ENCODE measurements around the gene SINHCAF. TPM values are rescaled to one million over a fixed set of nuclear protein-coding genes. Genes with fewer than 3 reads are reported as not detected.

Gene SINHCAF
- polyA plus RNA-seq, 6 donors from 2014 or later, result 65.6 to 89.8 (median 83.6) TPM

DNA sequence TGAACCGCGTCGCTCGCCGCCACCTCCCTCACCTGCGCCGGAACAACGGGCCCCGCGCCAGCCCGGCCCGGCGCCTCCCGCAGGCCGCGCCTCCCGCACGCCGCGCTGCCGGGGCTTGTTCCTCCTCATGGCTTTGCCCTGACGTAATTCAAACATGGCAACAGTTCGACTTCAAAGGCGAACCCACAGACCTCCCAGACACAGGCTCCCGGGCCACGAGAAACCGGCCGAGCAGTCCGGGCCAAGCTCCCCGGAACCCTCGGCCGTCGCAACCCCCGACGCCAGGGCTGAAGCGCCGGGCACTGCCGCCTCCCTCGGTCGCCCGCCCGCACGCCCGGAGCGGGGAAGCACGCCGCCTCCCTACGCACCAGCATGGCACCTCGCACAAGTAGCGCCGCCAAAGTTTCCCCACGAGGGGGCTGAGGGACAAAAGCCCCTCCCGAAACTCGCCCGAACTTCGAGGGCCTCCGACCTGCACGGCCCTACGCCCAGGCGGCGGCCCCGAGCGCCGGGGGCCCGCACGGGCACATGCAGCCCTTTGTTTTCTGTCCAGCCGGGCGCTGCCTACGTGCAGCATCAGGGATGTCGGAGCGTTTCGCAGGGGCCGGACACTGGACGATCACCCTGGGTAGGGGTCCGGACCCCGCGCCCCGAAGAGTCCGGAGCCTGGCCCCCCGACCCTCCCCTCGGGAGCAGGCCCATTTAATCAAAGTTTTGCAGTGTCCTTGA is 1.7 kb downstream of the SINHCAF start:
- H3K27ac Mint-ChIP-seq, result peak overlapping the region; percentile 93 to 98 (median 98)
- H3K4me1 Mint-ChIP-seq, result peaks cover 27 to 56% (median 47%) of the 10 kb centered on the region in 3 donors
- H3K9me3 Mint-ChIP-seq, result no peaks in the 10 kb centered on the region
- peak overlapping the region; percentile 85 to 99 (median 96) for H3K4me3 Mint-ChIP-seq
- no peaks in the 10 kb centered on the region for H3K27me3 Mint-ChIP-seq
- ATAC-seq (ENCODE audit: low read depth in 2 of 2), result peak; percentile 66 to 67
- H3K36me3 Mint-ChIP-seq, result peaks cover 0 to 6% of the 10 kb centered on the region in 2 donors
- DNase-seq, result peak; percentile 86

DNA sequence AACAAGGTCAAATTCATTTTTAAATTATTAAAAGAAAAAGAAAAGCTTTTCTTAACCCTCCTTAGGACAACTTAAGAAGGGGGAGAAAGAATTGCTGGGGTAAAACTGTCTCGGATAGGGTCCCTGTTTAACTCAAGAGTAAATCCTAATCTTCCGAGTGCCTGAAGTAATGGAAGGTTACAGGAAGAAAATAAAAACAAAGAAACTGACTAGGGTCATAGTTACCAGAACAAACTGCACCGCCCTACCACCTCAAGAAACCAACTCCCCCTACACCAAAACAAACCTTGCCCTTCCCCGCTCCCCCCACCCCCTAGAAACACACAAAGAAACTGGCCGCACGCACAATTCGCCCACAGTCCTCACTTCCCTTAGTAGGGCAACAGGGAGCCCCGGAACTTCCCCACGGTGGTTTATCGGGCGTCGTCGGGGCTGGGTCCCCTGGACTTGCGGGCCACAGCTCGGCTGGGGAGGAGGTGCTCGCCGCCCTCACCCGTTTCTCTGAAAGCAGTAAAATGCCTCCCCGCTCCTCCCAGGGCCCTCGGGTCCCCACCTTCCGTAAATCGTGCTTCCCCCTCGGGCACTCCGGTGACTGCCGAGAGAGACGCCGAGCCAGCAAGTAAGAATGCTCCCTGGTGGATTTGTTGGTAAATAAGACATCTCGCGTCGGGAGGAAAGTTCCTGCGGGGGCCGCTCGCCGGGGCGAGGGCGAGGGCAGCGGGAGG is 2.4 kb downstream of the SINHCAF start:
- H3K9me3 Mint-ChIP-seq, result no peaks in the 10 kb centered on the region
- H3K27me3 Mint-ChIP-seq, result no peaks in the 10 kb centered on the region
- H3K27ac Mint-ChIP-seq, result peak overlapping the region; percentile 93 to 98 (median 98)
- peaks cover 28 to 62% (median 55%) of the 10 kb centered on the region in 3 donors for H3K4me1 Mint-ChIP-seq
- H3K36me3 Mint-ChIP-seq, result peaks cover 0 to 6% of the 10 kb centered on the region in 2 donors
- DNase-seq (no peak), ATAC-seq (ENCODE audit: low read depth in 2 of 2) (peak; percentile 39 to 40)
- H3K4me3 Mint-ChIP-seq, result peak overlapping the region; percentile 85 to 99 (median 96)

DNA sequence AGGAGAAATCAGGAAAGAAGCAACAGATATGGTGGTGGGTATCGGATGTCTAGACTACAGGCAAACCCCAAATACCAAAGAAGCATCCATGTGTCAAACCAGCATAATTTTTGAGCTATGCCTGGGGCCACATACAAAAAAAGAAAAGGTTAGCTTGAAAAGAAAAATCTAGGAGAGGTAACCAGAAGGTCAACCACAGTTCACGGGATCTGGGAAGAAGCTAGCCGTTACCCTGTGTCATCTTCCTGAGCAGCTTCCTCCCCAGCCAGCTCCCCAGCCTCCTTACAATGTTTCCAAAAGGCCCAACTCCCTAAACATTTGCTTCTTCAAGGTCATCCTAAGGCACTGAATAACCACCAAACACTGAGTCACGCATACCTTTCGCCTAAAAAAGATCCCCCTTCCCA is 3.1 kb downstream of the SINHCAF start:
- Mint-ChIP-seq H3K27me3 (no peaks in the 10 kb centered on the region), H3K4me1 (peaks cover 36 to 69% (median 62%) of the 10 kb centered on the region in 3 donors), H3K36me3 (peaks cover 0 to 6% of the 10 kb centered on the region in 2 donors), H3K9me3 (no peaks in the 10 kb centered on the region), H3K4me3 (peak overlapping the region; percentile 85 to 99 (median 96)), H3K27ac (peak overlapping the region in 5 of 6 donors; percentile 35 to 93 (median 44))
- ATAC-seq (ENCODE audit: low read depth in 2 of 2), result no peak
- DNase-seq, result no peak

DNA sequence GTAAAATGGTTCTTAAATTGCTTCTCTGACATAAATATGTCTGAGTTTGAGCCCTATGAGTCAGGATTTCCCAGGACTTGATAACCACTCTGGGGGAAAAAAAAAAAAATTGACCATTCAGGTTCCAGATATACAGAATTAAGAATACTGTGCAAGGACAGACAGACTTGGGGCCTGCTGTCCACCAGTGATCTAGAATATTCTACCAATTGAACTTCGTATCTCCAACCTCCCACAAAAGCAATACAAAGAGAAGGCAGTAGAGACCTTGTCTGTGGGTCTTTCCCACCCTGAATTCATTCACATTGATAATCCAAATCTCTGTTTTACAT is 4.1 kb downstream of the SINHCAF start:
- Mint-ChIP-seq H3K4me1 (peaks cover 38 to 77% (median 69%) of the 10 kb centered on the region in 3 donors), H3K4me3 (peak overlapping the region in 5 of 8 donors; percentile 16 to 79 (median 34)), H3K36me3 (peaks cover 0 to 6% of the 10 kb centered on the region in 2 donors), H3K27me3 (no peaks in the 10 kb centered on the region), H3K27ac (peak overlapping the region in 5 of 6 donors; percentile 31 to 93 (median 49)), H3K9me3 (no peaks in the 10 kb centered on the region)
- DNase-seq, result no peak
- no peak for ATAC-seq (ENCODE audit: low read depth in 2 of 2)

DNA sequence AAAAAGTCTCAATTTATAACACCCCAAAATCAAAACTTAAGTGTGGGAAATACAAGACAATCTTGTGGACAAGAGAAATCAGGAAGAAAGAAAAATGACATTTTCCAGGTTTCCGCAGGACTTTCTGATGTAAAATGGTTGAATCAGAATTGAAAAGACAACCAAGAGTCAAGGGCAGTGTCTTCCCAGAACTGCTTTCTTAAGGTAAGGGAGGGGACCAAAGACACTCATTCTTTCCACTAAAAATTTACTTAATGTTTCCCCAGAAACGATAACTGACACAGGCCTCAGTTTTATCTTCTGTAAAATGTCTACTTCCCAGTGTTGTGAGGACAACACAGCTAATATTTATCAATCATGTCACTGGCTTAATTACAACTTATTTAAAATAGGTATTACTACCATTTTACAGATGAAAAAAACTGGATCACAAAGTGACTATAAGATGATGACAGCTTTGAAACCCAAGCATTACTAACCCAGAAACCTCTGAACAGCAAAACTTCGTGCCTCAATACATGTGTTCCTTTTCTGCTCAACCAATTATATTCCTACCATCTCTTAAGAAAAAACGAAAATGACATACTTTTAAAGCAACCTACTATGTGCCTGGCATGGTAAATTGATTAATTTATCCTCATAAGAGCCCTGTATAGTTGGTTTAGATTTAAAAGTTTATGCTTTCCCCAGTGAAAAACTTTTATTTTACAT is 4.6 kb downstream of the SINHCAF start:
- H3K36me3 Mint-ChIP-seq, result peaks cover 0 to 6% of the 10 kb centered on the region in 2 donors
- DNase-seq (no peak), ATAC-seq (ENCODE audit: low read depth in 2 of 2) (no peak)
- H3K4me1 Mint-ChIP-seq, result peaks cover 36 to 75% (median 72%) of the 10 kb centered on the region in 3 donors
- peak overlapping the region; percentile 30 to 93 (median 52) for H3K27ac Mint-ChIP-seq
- no peaks in the 10 kb centered on the region for H3K9me3 Mint-ChIP-seq
- no peaks in the 10 kb centered on the region for H3K27me3 Mint-ChIP-seq
- peak overlapping the region in 3 of 8 donors; percentile 13 to 79 (median 34) for H3K4me3 Mint-ChIP-seq

DNA sequence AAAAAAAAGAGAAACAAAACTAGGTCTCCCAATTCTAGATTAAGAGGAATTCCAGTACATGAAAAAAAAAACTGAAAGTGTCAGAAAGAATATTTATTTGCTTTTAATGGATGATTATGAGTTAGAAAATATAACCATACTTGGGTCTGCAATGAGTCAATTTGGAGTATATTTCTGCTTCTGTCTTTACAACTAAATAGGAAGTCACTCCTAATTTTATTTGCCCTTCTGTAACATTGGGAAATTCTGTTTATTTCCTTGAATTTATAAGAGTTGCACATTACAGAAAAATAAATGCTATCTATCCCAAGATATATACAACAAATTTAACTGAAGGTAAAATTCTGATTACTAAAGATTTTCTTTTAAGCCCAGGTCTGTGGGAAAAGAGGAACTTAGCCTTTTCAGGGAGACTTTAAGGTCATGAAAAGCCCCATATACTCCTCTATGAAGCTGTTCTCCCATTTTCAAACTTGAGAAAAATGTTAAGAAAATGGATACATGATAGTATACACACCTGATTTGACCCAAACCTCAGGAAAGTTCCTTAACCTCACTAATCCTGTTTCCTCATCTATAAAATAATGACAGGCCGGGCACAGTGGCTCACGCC is 7.2 kb downstream of the SINHCAF start:
- no peak for DNase-seq
- no peak for ATAC-seq (ENCODE audit: low read depth in 2 of 2)
- Mint-ChIP-seq H3K9me3 (no peaks in the 10 kb centered on the region), H3K36me3 (no peaks in the 10 kb centered on the region), H3K4me3 (peak overlapping the region in 6 of 8 donors; percentile 7 to 86 (median 80)), H3K4me1 (peaks cover 50 to 85% (median 81%) of the 10 kb centered on the region in 3 donors), H3K27ac (peak overlapping the region in 4 of 6 donors; percentile 81 to 94 (median 92)), H3K27me3 (no peaks in the 10 kb centered on the region)

DNA sequence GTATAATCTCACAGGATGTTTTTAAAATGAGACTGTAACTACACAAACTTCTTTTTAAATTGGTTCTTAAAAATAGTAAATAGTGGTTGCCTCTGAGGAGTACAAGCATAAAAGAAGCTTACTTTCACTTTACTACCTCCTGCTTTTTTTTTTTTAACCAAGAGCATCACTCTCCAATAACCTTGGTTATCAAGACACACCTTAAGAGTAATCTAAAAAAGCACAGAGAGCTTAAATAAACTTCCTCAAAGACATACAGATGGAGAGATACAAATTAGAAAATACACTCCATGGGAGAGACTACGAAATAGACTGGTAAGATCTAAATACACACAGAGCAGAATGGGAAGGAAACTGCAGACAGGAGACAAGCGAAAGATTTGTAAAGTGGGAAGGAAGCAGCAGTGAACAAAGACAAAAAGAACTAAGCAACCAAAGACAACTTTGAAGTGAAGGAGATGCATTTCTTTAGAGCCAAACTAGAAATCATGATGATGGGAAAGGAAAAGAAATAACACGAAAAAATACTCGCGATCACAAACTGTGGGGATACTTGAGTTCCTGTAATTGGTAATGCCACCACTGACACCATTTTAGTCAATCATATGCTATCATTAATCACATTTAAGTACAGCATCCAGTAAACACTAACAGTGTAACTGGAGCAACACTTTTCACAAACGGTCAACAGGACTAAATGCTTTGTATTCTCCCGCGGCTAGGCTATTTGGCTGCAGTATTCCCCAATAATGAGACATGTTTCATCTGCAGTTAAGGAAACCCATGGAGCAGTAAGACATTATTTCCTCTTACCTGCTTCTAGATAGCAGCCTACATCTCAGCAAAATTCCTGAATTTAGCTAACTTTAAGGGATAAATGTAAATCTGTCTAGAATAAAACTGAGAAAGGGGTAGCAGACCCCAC is 8.2 kb downstream of the SINHCAF start:
- Mint-ChIP-seq H3K4me1 (peaks cover 46 to 85% (median 73%) of the 10 kb centered on the region in 3 donors), H3K36me3 (no peaks in the 10 kb centered on the region), H3K4me3 (peak overlapping the region; percentile 74 to 91 (median 84)), H3K27me3 (no peaks in the 10 kb centered on the region), H3K27ac (peak overlapping the region; percentile 0 to 93 (median 76)), H3K9me3 (no peaks in the 10 kb centered on the region)
- DNase-seq (peak; percentile 11), ATAC-seq (ENCODE audit: low read depth in 2 of 2) (peak; percentile 48 to 67)

DNA sequence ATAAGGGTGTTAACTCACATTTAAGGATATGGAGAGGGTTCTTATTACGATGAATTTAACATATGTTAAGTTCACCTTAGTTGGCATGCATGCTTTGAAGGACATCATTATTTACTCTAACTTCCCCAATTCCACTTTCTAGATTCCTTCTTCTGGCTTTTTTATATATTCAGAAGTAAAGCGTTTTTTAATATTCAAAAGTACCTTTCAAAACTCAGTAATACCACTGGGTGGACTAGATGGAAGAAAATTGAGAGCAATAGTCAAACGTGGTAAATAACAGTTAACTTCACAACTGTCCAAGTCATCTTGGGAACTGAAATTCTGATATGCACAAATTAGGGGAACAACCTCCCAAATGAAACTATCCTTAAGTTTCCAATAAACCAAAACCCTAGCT is 9.1 kb downstream of the SINHCAF start:
- DNase-seq (no peak), ATAC-seq (ENCODE audit: low read depth in 2 of 2) (peak; percentile 48 to 60)
- Mint-ChIP-seq H3K36me3 (no peaks in the 10 kb centered on the region), H3K27ac (peak overlapping the region; percentile 66 to 93 (median 79)), H3K27me3 (no peaks in the 10 kb centered on the region), H3K9me3 (no peaks in the 10 kb centered on the region), H3K4me1 (peaks cover 45 to 84% (median 77%) of the 10 kb centered on the region in 3 donors), H3K4me3 (peak overlapping the region; percentile 74 to 91 (median 84))

DNA sequence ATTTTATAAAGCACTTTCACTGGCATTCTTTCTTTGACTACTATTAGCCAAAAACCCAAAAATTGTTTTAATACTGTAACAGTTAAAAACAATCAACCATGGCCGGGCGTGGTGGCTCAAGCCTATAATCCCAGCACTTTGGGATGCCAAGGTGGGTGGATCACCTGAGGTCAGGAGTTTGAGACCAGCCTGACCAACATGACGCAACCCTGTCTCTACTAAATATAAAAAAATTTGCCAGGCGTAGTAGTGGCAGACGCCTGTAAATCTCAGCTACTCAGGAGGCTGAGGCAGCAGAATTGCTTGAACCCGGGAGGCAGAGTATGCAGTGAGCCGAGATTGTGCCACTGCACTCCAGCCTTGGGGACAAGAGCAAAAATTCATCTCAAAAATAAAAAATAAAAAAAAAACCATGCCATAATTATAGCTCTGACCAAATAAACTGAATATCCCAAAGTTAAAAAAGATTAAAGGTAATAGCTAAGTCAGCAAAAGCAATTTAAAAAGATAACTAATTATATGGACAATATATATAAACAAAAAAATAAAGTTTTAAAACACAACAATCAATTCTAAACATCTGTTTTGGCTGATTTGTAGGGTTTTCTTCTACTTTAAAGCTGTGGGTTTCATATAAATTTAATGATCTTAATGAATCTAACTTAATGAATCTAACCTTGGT is 10.0 kb downstream of the SINHCAF start:
- H3K27me3 Mint-ChIP-seq, result no peaks in the 10 kb centered on the region
- no peaks in the 10 kb centered on the region for H3K9me3 Mint-ChIP-seq
- peaks cover 43 to 82% (median 75%) of the 10 kb centered on the region in 3 donors for H3K4me1 Mint-ChIP-seq
- no peaks in the 10 kb centered on the region for H3K36me3 Mint-ChIP-seq
- no peak for DNase-seq
- ATAC-seq (ENCODE audit: low read depth in 2 of 2), result no peak
- H3K27ac Mint-ChIP-seq, result peak overlapping the region in 3 of 6 donors; percentile 50 to 93 (median 57)
- no peak overlapping the region for H3K4me3 Mint-ChIP-seq

DNA sequence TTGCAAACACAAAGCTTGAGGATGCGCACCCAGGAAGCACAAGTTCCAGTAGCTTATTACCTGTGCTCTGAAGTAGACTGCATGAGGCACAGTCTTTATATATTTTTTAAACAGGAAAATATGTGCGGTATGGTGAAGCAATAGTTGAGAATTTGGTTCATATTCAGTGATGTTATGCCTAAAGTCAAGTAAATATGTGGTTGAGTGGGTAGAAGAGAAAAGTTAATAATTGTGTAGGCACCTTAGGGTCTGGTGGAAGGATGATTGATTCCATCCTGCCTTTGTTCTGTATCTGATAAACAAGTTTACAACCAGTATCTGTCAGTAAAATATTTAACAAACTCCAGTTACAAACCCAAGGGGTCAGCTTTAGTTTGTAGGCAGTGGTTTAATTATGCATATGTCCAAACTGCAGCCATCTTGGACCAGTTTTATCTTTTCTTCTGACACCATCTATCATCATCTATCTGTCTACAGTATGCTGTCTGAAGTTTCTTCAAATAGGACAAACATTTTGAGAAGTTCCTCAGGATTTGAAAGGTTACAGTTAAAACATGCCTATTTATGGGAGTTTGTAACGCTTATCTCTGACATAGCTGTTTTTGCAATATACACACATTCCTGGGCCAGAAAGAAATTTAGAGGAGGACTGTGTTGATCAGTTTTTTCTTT is 10.8 kb downstream of the SINHCAF start:
- Mint-ChIP-seq H3K4me3 (no peak overlapping the region), H3K9me3 (no peaks in the 10 kb centered on the region), H3K27ac (peak overlapping the region in 2 of 6 donors; percentile 32 to 41), H3K4me1 (peaks cover 40 to 78% (median 73%) of the 10 kb centered on the region in 3 donors), H3K36me3 (no peaks in the 10 kb centered on the region), H3K27me3 (no peaks in the 10 kb centered on the region)
- DNase-seq (no peak), ATAC-seq (ENCODE audit: low read depth in 2 of 2) (no peak)

DNA sequence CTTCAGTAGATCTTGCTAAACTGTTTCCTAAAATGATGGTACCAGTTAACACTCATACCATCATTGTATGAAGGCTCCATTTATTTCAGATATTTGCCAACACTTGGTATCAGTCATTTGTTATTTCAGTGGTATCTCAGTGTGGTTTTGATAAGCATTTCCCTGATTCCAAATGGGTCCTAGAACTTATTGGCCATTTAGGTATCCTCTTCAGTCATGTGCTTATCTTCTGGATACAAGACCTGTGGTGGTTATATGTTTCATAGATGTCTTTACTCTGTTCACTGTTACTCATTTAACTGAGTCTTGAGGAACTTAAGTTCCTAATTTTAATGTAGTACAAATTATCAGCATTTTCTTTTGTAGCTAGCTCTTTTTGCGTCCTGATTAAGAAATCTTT is 13.5 kb downstream of the SINHCAF start:
- Mint-ChIP-seq H3K36me3 (no peaks in the 10 kb centered on the region), H3K9me3 (no peaks in the 10 kb centered on the region), H3K27me3 (no peaks in the 10 kb centered on the region), H3K27ac (no peak overlapping the region), H3K4me1 (peaks cover 26 to 56% (median 55%) of the 10 kb centered on the region in 3 donors), H3K4me3 (no peak overlapping the region)
- no peak for DNase-seq
- ATAC-seq (ENCODE audit: low read depth in 2 of 2), result no peak

All from naive B cell (primary cell).